Right renal cortex interstitium (tissue), 3 donors: ENCODE results near the gene VPS13D. TPM values are rescaled to one million over a fixed set of nuclear protein-coding genes. Genes with fewer than 3 reads are reported as not detected.
A peak's percentile ranks its signal among the peaks of the same experiment; 100 is the strongest.

Experiments
- DNase-seq, 3 donors: peaks; one replicate each; pipeline ENCODE4 v3.0.0-alpha.2; 2013; ENCODE audit warnings: low read depth in 3 of 3, low spot score in 2 of 3
- polyA plus RNA-seq, 3 donors: library from polyadenylated mRNA; unstranded; fragments of 120-200 nt; gene quantifications; one replicate each; pipeline ENCODE4 v1.2.1, GENCODE V29; 2013; ENCODE audit not compliant: insufficient read length in 3 of 3

The VPS13D gene
- 10 to 100 TPM; 26.4 to 27.2 (median 26.5) TPM for polyA plus RNA-seq

- peak; percentile 43 to 55 (median 47) for DNase-seq
Observed at GRCh38 chr1:12229835-12230548, at the start of gene VPS13D. Gene VPS13D, plus strand, starts transcription at chr1:12230030. Its CDS starts 4,237 bp downstream, at chr1:12234267.

- DNase-seq: no peak
Observed at GRCh38 chr1:12180315-12180714, 49.5 kb upstream of the VPS13D start.

- no peak for DNase-seq
Observed at GRCh38 chr1:12180903-12181302, 48.9 kb upstream of the VPS13D start.

- no peak for DNase-seq
Observed at GRCh38 chr1:12181568-12181967, 48.3 kb upstream of the VPS13D start.

GRCh38 chr1:12182410-12182984, 47.3 kb upstream of the VPS13D start:
- no peak for DNase-seq

- no peak for DNase-seq
Observed at GRCh38 chr1:12183095-12183794, 46.6 kb upstream of the VPS13D start.

- no peak for DNase-seq
Observed at GRCh38 chr1:12184008-12184681, 45.7 kb upstream of the VPS13D start.

- DNase-seq: no peak
Observed at GRCh38 chr1:12185036-12185917, 44.6 kb upstream of the VPS13D start.

- no peak for DNase-seq
Observed at GRCh38 chr1:12185918-12186678, 43.7 kb upstream of the VPS13D start.

- DNase-seq: no peak
Observed at GRCh38 chr1:12186679-12186985, 43.2 kb upstream of the VPS13D start.

GRCh38 chr1:12188115-12188514, 41.7 kb upstream of the VPS13D start:
- no peak for DNase-seq

- DNase-seq: no peak
Observed at GRCh38 chr1:12188657-12189327, 41.0 kb upstream of the VPS13D start.

GRCh38 chr1:12189328-12189682, 40.5 kb upstream of the VPS13D start:
- no peak for DNase-seq

- DNase-seq: no peak
Observed at GRCh38 chr1:12191242-12192032, 38.4 kb upstream of the VPS13D start.

GRCh38 chr1:12194666-12195216, 35.1 kb upstream of the VPS13D start:
- DNase-seq: no peak

- DNase-seq: no peak
Observed at GRCh38 chr1:12195416-12195815, 34.4 kb upstream of the VPS13D start.

GRCh38 chr1:12196641-12197482, 33.0 kb upstream of the VPS13D start:
- DNase-seq: no peak
